ENCODE results near the gene COA3.

COA3 gene

GRCh38 chr17:42817866-42818265, 19.4 kb upstream of the COA3 start:
- peak; percentile 52 for DNase-seq

DNA sequence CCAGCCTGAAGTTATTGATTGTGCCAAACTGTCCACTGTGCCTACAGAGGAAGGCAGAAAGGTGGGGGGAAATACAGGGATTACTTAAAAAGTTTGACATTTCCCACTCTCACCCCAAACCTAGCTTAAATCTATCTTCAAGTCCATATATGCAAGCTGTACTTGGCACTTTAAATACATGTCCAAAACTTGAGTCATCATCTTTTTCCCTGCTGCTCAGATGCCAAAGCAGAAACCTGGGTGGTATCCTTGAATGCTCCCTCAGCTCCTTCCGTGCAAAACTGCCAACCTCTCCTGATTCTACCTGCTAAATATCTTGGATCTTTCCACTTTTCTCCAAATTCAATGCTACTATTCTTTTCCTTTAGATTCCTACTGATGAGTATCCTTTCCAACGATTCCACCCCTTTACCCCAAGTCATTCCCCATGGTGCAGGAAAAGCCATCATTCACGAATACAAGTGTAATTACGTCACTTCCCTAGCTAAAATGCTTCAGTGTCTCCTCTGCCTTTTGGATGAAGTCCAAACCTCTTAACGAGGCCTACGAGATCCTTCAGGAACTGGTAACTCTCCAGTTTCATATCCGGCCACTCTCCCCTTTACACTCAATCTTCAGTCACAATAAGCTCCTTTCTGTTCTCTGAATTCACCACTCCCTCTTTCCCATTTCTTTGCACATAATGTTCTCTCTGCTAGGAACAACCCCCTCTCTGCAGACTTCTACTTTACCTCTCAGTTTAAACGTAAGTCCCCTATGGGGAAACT, 16.3 kb upstream of the COA3 start:
- DNase-seq = peak; percentile 88

DNA sequence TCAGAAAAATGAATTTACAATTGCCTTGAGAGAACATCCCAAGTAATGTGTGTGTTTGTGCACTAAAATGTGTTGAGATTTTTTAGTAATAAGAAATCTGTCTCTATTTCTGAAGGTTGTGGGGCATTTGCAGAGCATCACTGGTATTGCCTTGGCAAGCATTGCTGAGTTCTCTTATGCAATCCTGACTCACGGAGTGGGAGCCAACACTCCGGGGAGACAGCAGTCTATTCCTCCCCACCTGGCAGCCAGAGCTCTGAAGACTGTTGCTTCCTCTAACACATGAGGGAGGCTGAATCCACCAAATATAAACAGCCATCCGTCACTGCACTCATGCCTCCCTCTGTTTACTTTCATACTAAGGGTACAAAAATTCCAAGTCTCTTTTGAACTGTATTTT, 10.7 kb upstream of the COA3 start:
- peak; percentile 64 for DNase-seq

- DNase-seq = no peak
These were observed 7.7 kb upstream of the COA3 start for GRCh38 chr17:42806249-42806648.

- no peak for DNase-seq
These were observed 6.4 kb upstream of the COA3 start for GRCh38 chr17:42804918-42805367.

- DNase-seq = no peak
These were observed 4.8 kb upstream of the COA3 start for GRCh38 chr17:42803074-42803883.

GRCh38 chr17:42798011-42798382, 507 bp downstream of the COA3 start:
- DNase-seq = no peak

- no peak for DNase-seq
These were observed 1.2 kb downstream of the COA3 start for GRCh38 chr17:42797067-42798007.

DNA sequence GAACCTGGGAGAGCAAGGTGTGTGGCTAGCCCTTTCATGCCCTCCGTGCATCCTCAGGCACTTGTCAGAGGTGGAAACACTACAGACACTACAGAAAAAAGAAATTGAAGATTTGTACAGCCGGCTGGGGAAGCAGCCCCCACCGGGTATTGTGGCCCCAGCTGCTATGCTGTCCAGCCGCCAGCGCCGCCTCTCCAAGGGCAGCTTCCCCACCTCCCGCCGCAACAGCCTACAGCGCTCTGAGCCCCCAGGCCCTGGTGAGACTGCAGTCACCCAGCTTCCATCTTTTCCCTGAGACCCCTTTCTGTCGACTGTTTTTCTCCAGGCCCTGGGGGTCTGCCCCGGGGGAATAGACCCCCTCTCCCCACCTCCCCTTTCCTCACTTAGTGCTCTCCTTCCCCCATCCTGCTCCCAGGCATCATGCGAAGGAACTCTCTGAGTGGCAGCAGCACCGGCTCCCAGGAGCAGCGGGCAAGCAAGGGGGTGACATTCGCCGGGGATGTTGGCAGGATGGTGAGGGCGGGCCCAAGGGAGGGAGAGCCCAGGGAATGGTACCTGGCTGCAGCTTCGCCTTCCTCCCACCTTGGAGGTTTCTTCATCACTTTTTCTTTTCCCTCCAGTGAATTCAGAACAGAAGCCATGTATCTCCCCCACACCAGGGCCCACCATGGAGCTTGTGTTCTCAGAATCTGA, 2.3 kb downstream of the COA3 start:
- DNase-seq = no peak

DNA sequence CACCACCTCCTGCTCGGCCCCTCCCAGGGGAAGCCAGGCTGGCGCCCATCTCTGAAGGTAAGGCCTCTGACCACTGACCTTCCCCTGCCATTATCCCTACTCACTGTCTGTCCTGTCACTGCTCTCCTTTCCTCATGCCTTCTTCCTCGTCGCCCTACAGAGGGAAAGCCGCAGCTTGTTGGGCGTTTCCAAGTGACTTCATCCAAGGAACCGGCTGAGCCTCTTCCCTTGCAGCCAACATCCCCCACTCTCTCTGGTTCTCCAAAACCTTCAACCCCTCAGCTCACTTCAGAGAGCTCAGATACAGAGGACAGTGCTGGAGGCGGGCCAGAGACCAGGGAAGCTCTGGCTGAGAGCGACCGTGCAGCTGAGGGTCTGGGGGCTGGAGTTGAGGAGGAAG, 3.0 kb downstream of the COA3 start:
- no peak for DNase-seq

DNA sequence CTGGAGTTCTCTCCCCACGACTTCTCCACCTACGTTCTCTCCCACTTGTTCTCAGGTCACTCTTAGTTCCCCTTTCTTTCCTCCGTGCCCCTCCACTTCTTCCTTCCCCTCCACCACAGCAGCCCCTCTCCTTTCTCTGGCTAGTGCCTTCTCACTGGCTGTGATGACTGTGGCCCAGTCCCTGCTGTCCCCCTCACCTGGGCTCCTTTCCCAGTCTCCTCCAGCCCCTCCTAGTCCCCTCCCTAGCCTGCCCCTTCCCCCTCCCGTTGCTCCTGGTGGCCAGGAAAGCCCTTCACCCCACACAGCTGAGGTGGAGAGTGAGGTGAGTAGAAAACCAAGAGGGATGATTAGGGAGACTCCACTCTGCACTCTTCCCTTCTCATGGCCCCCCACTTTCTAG, 3.4 kb downstream of the COA3 start:
- no peak for DNase-seq

DNA sequence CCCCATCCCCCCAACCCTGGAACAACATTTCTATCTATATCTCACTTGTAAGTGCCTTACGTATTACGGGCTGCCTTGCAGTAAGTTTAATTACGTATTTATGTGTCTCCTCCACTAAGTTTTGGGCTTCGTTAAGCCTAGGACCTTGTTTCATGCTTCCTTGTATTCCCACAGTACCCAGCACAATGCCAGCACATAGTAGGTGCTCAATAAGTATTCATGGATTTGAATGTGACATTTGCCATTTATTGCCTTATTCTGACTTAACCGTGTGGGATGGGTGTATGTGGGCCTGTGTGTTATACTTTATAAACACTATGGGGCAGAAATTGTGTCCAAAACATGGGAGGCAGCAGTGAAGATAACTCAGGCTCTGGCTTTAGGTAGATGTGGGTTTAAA, 6.0 kb downstream of the COA3 start:
- no peak for DNase-seq

DNA sequence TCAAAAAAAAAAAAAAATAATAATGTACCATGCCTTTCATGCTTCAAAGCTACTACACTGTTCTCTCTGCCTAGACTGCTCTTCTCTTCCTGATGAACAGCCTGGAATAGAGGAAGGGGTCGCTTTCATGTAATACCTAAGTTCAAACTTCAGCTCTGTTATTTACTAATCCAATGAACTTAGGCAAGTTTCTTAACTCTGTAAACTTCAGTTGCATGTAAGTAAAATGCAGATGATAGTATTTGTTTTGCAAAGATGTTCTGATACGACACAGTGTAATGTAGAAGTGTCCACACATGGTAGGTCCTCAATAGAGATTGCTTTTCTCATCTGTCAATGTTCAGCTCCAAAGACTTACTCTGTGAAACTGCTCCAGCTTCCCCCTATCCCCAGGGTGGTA, 6.6 kb downstream of the COA3 start:
- DNase-seq = no peak

- no peak for DNase-seq
These were observed 11.2 kb downstream of the COA3 start for GRCh38 chr17:42787266-42787665.

GRCh38 chr17:42784811-42785592, 13.5 kb downstream of the COA3 start:
- peak; percentile 25 for DNase-seq

DNA sequence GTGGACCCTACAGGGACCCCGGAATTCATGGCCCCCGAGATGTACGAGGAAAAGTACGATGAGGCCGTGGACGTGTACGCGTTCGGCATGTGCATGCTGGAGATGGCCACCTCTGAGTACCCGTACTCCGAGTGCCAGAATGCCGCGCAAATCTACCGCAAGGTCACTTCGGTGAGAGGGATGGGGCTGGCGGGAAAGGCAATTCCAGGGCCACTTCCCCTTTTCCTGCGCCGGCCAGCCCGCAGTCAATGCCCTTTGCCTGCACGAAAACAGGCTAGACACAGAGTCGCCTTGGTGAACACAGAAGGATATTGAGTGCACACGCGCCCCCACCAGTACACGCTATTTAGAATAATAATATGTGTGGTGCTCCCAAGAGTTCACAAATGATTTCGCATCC, 14.1 kb downstream of the COA3 start:
- DNase-seq = peak; percentile 25

DNA sequence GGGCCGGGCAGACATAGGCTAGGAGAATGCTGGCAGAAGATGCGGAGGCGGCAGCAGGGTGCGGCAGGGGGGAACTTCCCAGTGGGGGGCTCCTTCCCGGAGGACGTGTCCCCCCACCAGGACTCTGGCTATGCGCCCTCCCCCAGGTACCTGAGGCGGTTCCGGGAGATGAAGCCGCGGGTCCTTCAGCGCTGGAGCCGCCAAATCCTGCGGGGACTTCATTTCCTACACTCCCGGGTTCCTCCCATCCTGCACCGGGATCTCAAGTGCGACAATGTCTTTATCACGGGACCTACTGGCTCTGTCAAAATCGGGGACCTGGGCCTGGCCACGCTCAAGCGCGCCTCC, 14.7 kb downstream of the COA3 start:
- no peak for DNase-seq

- DNase-seq = peak; percentile 88
These were observed 15.3 kb downstream of the COA3 start for GRCh38 chr17:42783062-42783790.

DNA sequence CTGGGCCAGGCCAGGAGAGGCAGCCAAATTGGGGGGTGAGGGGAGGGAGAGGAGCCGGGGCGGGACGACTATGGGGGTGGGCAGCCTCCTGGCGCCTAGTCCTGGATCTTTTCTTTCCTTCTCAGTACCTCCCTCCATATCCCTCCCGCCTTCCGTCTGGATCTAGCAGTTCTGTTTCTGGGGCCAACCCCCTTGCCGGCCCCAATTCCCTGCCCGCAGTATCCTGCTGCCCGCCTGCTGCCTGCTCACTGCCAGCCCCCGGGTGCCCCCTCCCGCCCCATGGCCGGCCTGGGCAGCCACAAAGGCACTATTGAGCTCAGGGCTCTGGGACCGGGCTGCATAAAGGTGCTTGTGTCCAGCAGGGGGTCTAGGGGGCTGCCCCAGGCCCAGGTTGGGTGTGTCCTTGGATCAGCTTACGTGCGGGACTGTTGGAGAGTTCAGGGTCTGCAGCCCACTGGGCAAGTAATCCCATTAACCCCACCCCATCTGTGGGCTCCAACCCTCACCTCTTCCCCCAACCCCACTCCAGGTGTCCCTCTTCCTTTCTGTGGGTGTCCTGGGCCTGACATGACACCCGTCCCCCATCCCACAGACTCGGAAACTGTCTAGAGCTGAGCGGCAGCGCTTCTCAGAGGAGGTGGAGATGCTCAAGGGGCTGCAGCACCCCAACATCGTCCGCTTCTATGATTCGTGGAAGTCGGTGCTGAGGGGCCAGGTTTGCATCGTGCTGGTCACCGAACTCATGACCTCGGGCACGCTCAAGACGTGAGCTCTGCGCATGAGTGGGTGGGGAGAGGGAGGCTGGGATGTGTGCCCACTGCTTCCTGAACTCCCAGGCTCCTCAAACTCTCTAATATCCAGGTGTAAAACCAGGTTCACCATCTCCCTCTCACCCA, 16.1 kb downstream of the COA3 start:
- peak; percentile 29 for DNase-seq

- no peak for DNase-seq
These were observed 16.8 kb downstream of the COA3 start for GRCh38 chr17:42781639-42782165.
